ENCODE results near the gene GUCY2C.
A peak's percentile ranks its signal among the peaks of the same experiment; 100 is the strongest.

GUCY2C gene

GRCh38 chr12:14572401-14572800 is 124.0 kb downstream of the GUCY2C start:
- Histone ChIP-seq H3K27ac (replicated peaks) (no peak overlapping the region), H3K4me3 (replicated peaks; ENCODE audit: insufficient read depth, low read length) (no peak overlapping the region), H3K27me3 (ENCODE audit: insufficient read depth, poor library complexity, severe bottlenecking) (peaks cover 12% of the 10 kb centered on the region)
- DNase-seq (ENCODE audit: low read depth in 1 of 2, low spot score in 1 of 2) = no peak
- TF ChIP-seq SPI1 (IDR thresholded peaks at IDR 0.05; ENCODE audit: borderline replicate concordance, low read depth) = no peak
- no peak for TF ChIP-seq REST (IDR thresholded peaks at IDR 0.05; ENCODE audit: insufficient replicate concordance, low read depth)
- peak; percentile 10 for TF ChIP-seq CTCF (IDR thresholded peaks at IDR 0.05; ENCODE audit: insufficient read depth, low read length)
- TF ChIP-seq POLR2AphosphoS5 (IDR thresholded peaks at IDR 0.05; ENCODE audit: low read depth) = no peak
- no peak for TF ChIP-seq GABPA (IDR thresholded peaks at IDR 0.05; ENCODE audit: low read depth)

GRCh38 chr12:14571779-14572178 is 124.6 kb downstream of the GUCY2C start:
- no peak for DNase-seq (ENCODE audit: low read depth in 1 of 2, low spot score in 1 of 2)
- Histone ChIP-seq H3K4me3 (replicated peaks; ENCODE audit: insufficient read depth, low read length) (no peak overlapping the region), H3K27me3 (ENCODE audit: insufficient read depth, poor library complexity, severe bottlenecking) (peaks cover 18% of the 10 kb centered on the region), H3K27ac (replicated peaks) (no peak overlapping the region)
- TF ChIP-seq GABPA (IDR thresholded peaks at IDR 0.05; ENCODE audit: low read depth) (no peak), POLR2AphosphoS5 (IDR thresholded peaks at IDR 0.05; ENCODE audit: low read depth) (no peak), CTCF (IDR thresholded peaks at IDR 0.05; ENCODE audit: insufficient read depth, low read length) (no peak), REST (IDR thresholded peaks at IDR 0.05; ENCODE audit: insufficient replicate concordance, low read depth) (no peak), SPI1 (IDR thresholded peaks at IDR 0.05; ENCODE audit: borderline replicate concordance, low read depth) (no peak)

- peaks cover 18% of the 10 kb centered on the region for H3K27me3 ChIP-seq (ENCODE audit: insufficient read depth, poor library complexity, severe bottlenecking)
- H3K4me3 ChIP-seq (replicated peaks; ENCODE audit: insufficient read depth, low read length) = no peak overlapping the region
- DNase-seq (ENCODE audit: low read depth in 1 of 2, low spot score in 1 of 2) = no peak
- TF ChIP-seq CTCF (IDR thresholded peaks at IDR 0.05; ENCODE audit: insufficient read depth, low read length) (no peak), POLR2AphosphoS5 (IDR thresholded peaks at IDR 0.05; ENCODE audit: low read depth) (no peak), GABPA (IDR thresholded peaks at IDR 0.05; ENCODE audit: low read depth) (no peak), REST (IDR thresholded peaks at IDR 0.05; ENCODE audit: insufficient replicate concordance, low read depth) (no peak), SPI1 (IDR thresholded peaks at IDR 0.05; ENCODE audit: borderline replicate concordance, low read depth) (no peak)
- H3K27ac ChIP-seq (replicated peaks) = no peak overlapping the region
Observed at GRCh38 chr12:14570231-14570630, 126.2 kb downstream of the GUCY2C start.
